Measurements from ENCODE around the gene RASSF4. TPM values are rescaled to one million over a fixed set of nuclear protein-coding genes. Genes with fewer than 3 reads are reported as not detected.

Gene RASSF4
- total RNA-seq, 3 donors from 2014 or later: 0.28 to 0.61 (median 0.33) TPM

- H3K9me3 Mint-ChIP-seq: peaks cover 3% of the 10 kb centered on the region
- DNase-seq (no peak), ATAC-seq (no peak)
- H3K27me3 Mint-ChIP-seq (ENCODE audit: low read depth): no peaks in the 10 kb centered on the region
- H3K4me3 Mint-ChIP-seq: peak overlapping the region; percentile 83
- peaks cover 7% of the 10 kb centered on the region for H3K36me3 Mint-ChIP-seq (ENCODE audit: insufficient read depth)
- H3K4me1 Mint-ChIP-seq (ENCODE audit: low read depth): peaks cover 24% of the 10 kb centered on the region
Observed at GRCh38 chr10:44960482-44961229, 1.1 kb downstream of the RASSF4 start.

GRCh38 chr10:44961230-44961571 is 1.6 kb downstream of the RASSF4 start:
- DNase-seq (no peak), ATAC-seq (no peak)
- H3K27me3 Mint-ChIP-seq (ENCODE audit: low read depth): no peaks in the 10 kb centered on the region
- peaks cover 28% of the 10 kb centered on the region for H3K4me1 Mint-ChIP-seq (ENCODE audit: low read depth)
- H3K9me3 Mint-ChIP-seq: peaks cover 3% of the 10 kb centered on the region
- H3K36me3 Mint-ChIP-seq (ENCODE audit: insufficient read depth): peaks cover 2% of the 10 kb centered on the region
- peak overlapping the region; percentile 2 for H3K4me3 Mint-ChIP-seq

- no peak for ATAC-seq
- Mint-ChIP-seq H3K4me1 (ENCODE audit: low read depth) (peaks cover 31% of the 10 kb centered on the region), H3K36me3 (ENCODE audit: insufficient read depth) (no peaks in the 10 kb centered on the region), H3K27me3 (ENCODE audit: low read depth) (no peaks in the 10 kb centered on the region), H3K4me3 (no peak overlapping the region), H3K9me3 (no peaks in the 10 kb centered on the region)
- DNase-seq: no peak
Observed at GRCh38 chr10:44961931-44962750, 2.5 kb downstream of the RASSF4 start.

GRCh38 chr10:44962870-44963738 is 3.5 kb downstream of the RASSF4 start:
- H3K9me3 Mint-ChIP-seq: no peaks in the 10 kb centered on the region
- H3K36me3 Mint-ChIP-seq (ENCODE audit: insufficient read depth): no peaks in the 10 kb centered on the region
- no peak overlapping the region for H3K4me3 Mint-ChIP-seq
- DNase-seq (no peak), ATAC-seq (no peak)
- peaks cover 34% of the 10 kb centered on the region for H3K4me1 Mint-ChIP-seq (ENCODE audit: low read depth)
- no peaks in the 10 kb centered on the region for H3K27me3 Mint-ChIP-seq (ENCODE audit: low read depth)

GRCh38 chr10:44963772-44964633 is 4.4 kb downstream of the RASSF4 start:
- ATAC-seq: no peak
- Mint-ChIP-seq H3K36me3 (ENCODE audit: insufficient read depth) (no peaks in the 10 kb centered on the region), H3K27me3 (ENCODE audit: low read depth) (no peaks in the 10 kb centered on the region), H3K9me3 (no peaks in the 10 kb centered on the region), H3K4me3 (no peak overlapping the region), H3K4me1 (ENCODE audit: low read depth) (peaks cover 35% of the 10 kb centered on the region)
- DNase-seq: no peak

GRCh38 chr10:44965104-44965503 is 5.5 kb downstream of the RASSF4 start:
- H3K4me3 Mint-ChIP-seq: no peak overlapping the region
- no peaks in the 10 kb centered on the region for H3K27me3 Mint-ChIP-seq (ENCODE audit: low read depth)
- H3K36me3 Mint-ChIP-seq (ENCODE audit: insufficient read depth): no peaks in the 10 kb centered on the region
- peaks cover 38% of the 10 kb centered on the region for H3K4me1 Mint-ChIP-seq (ENCODE audit: low read depth)
- no peaks in the 10 kb centered on the region for H3K9me3 Mint-ChIP-seq
- DNase-seq: no peak
- ATAC-seq: no peak

- no peaks in the 10 kb centered on the region for H3K9me3 Mint-ChIP-seq
- H3K36me3 Mint-ChIP-seq (ENCODE audit: insufficient read depth): no peaks in the 10 kb centered on the region
- peaks cover 34% of the 10 kb centered on the region for H3K4me1 Mint-ChIP-seq (ENCODE audit: low read depth)
- no peak for DNase-seq
- ATAC-seq: no peak
- H3K27me3 Mint-ChIP-seq (ENCODE audit: low read depth): no peaks in the 10 kb centered on the region
- no peak overlapping the region for H3K4me3 Mint-ChIP-seq
Observed at GRCh38 chr10:44965651-44966097, 6.1 kb downstream of the RASSF4 start.

- H3K9me3 Mint-ChIP-seq: no peaks in the 10 kb centered on the region
- peaks cover 31% of the 10 kb centered on the region for H3K4me1 Mint-ChIP-seq (ENCODE audit: low read depth)
- ATAC-seq (no peak), DNase-seq (no peak)
- no peaks in the 10 kb centered on the region for H3K36me3 Mint-ChIP-seq (ENCODE audit: insufficient read depth)
- H3K4me3 Mint-ChIP-seq: no peak overlapping the region
- no peaks in the 10 kb centered on the region for H3K27me3 Mint-ChIP-seq (ENCODE audit: low read depth)
Observed at GRCh38 chr10:44966129-44966815, 6.7 kb downstream of the RASSF4 start.

- H3K9me3 Mint-ChIP-seq: no peaks in the 10 kb centered on the region
- H3K4me3 Mint-ChIP-seq: no peak overlapping the region
- ATAC-seq (no peak), DNase-seq (no peak)
- no peaks in the 10 kb centered on the region for H3K27me3 Mint-ChIP-seq (ENCODE audit: low read depth)
- H3K36me3 Mint-ChIP-seq (ENCODE audit: insufficient read depth): no peaks in the 10 kb centered on the region
- H3K4me1 Mint-ChIP-seq (ENCODE audit: low read depth): peaks cover 31% of the 10 kb centered on the region
Observed at GRCh38 chr10:44966816-44967509, 7.4 kb downstream of the RASSF4 start.

GRCh38 chr10:44967616-44968015 is 8.0 kb downstream of the RASSF4 start:
- Mint-ChIP-seq H3K27me3 (ENCODE audit: low read depth) (no peaks in the 10 kb centered on the region), H3K9me3 (no peaks in the 10 kb centered on the region), H3K36me3 (ENCODE audit: insufficient read depth) (no peaks in the 10 kb centered on the region), H3K4me3 (no peak overlapping the region), H3K4me1 (ENCODE audit: low read depth) (peaks cover 31% of the 10 kb centered on the region)
- DNase-seq (no peak), ATAC-seq (no peak)

- no peak for DNase-seq
- Mint-ChIP-seq H3K27me3 (ENCODE audit: low read depth) (no peaks in the 10 kb centered on the region), H3K4me3 (no peak overlapping the region), H3K9me3 (no peaks in the 10 kb centered on the region), H3K36me3 (ENCODE audit: insufficient read depth) (no peaks in the 10 kb centered on the region), H3K4me1 (ENCODE audit: low read depth) (peaks cover 31% of the 10 kb centered on the region)
- no peak for ATAC-seq
Observed at GRCh38 chr10:44968091-44968490, 8.5 kb downstream of the RASSF4 start.

- Mint-ChIP-seq H3K4me1 (ENCODE audit: low read depth) (peaks cover 35% of the 10 kb centered on the region), H3K36me3 (ENCODE audit: insufficient read depth) (no peaks in the 10 kb centered on the region), H3K9me3 (no peaks in the 10 kb centered on the region), H3K4me3 (no peak overlapping the region), H3K27me3 (ENCODE audit: low read depth) (no peaks in the 10 kb centered on the region)
- DNase-seq (no peak), ATAC-seq (no peak)
Observed at GRCh38 chr10:44968500-44969400, 9.1 kb downstream of the RASSF4 start.
